IMR-90 (cell line): ENCODE data around the gene SUV39H1. TPM values are rescaled to one million over a fixed set of nuclear protein-coding genes. Genes with fewer than 3 reads are reported as not detected.

Source experiments
- ATAC-seq: fragments of 200-7000 bp; cut with Tn5 transposase; 2 replicates; pipeline ENCODE4 v1.9.1; 2020; ENCODE audit warnings: low read depth, mild to moderate bottlenecking, moderate library complexity
- BruUV-seq: library from RNA; stranded (reverse); fragments of 400-500 nt; replicated peaks from 2 replicates; lab custom pipeline; 2021; lab: Mats Ljungman, UMichigan
- CTCF ChIA-PET: fragments of 300-600 bp; formaldehyde crosslinking; extraction: SDS; loops from one replicate; lab custom pipeline; 2021; ENCODE audit warnings: antibody characterized with exemption; lab: Yijun Ruan, JAX
- POLR2A ChIA-PET: fragments of 300-600 bp; sonication (Branson Sonifier 250); formaldehyde crosslinking; loops from one replicate; lab custom pipeline; 2022; ENCODE audit warnings: antibody characterized with exemption; ENCODE audit not compliant: unreplicated experiment; lab: Charles Lee
- DNase-seq: peaks from one replicate; pipeline ENCODE4 v3.0.0; 2013
- H2AFZ ChIP-seq: replicated peaks from 2 replicates; pipeline ENCODE3; 2013; ENCODE audit warnings: low read length, mild to moderate bottlenecking; ENCODE audit not compliant: poor library complexity
- H2AK5ac ChIP-seq: 2 replicates; pipeline ENCODE4 v1.6.1; 2013; ENCODE audit warnings: low read depth, low read length, inconsistent platforms
- H2AK9ac ChIP-seq: replicated peaks from 2 replicates; pipeline ENCODE3; 2013; ENCODE audit warnings: mild to moderate bottlenecking, low read depth, low read length, moderate library complexity; ENCODE audit not compliant: poor library complexity
- H2BK120ac ChIP-seq: 2 replicates; pipeline ENCODE4 v1.6.1; 2013; ENCODE audit warnings: low read depth, low read length, inconsistent platforms
- H2BK15ac ChIP-seq: 3 replicates; pipeline ENCODE4 v1.6.1; 2013; ENCODE audit warnings: low read depth, low read length, inconsistent platforms
- H2BK20ac ChIP-seq: 2 replicates; pipeline ENCODE4 v1.6.1; 2013; ENCODE audit warnings: low read depth, mild to moderate bottlenecking, inconsistent platforms, low read length, moderate library complexity
- H2BK5ac ChIP-seq: 2 replicates; pipeline ENCODE4 v1.6.1; 2013; ENCODE audit warnings: mild to moderate bottlenecking, low read depth, low read length, inconsistent platforms; ENCODE audit not compliant: poor library complexity, severe bottlenecking
- H3K14ac ChIP-seq: replicated peaks from 2 replicates; pipeline ENCODE4 v1.6.1; 2013; ENCODE audit warnings: low read depth, low read length, inconsistent platforms
- H3K18ac ChIP-seq: 2 replicates; pipeline ENCODE4 v1.6.1; 2013; ENCODE audit warnings: low read depth, low read length, control low read depth
- H3K23ac ChIP-seq: 2 replicates; pipeline ENCODE4 v1.6.1; 2013; ENCODE audit warnings: low read depth, low read length, inconsistent platforms
- H3K27ac ChIP-seq: 2 replicates; pipeline ENCODE4 v1.5.1; 2013; ENCODE audit warnings: mild to moderate bottlenecking, control low read depth, low read length; ENCODE audit not compliant: insufficient read depth
- H3K27me3 ChIP-seq: 2 replicates; pipeline ENCODE4 v1.6.1; 2013; ENCODE audit warnings: low read length; ENCODE audit not compliant: control insufficient read depth, insufficient read depth
- H3K36me3 ChIP-seq: 2 replicates; pipeline ENCODE4 v1.6.1; 2013; ENCODE audit warnings: low read length, mixed read lengths; ENCODE audit not compliant: control insufficient read depth, insufficient read depth
- H3K4ac ChIP-seq: 2 replicates; pipeline ENCODE4 v1.6.1; 2013; ENCODE audit warnings: low read depth, low read length, inconsistent platforms
- H3K4me1 ChIP-seq: 2 replicates; pipeline ENCODE4 v1.6.1; 2013; ENCODE audit warnings: low read length, mixed read lengths; ENCODE audit not compliant: control insufficient read depth, insufficient read depth
- H3K4me2 ChIP-seq: 2 replicates; pipeline ENCODE4 v1.6.1; 2013; ENCODE audit warnings: low read depth, mild to moderate bottlenecking, control low read depth, low read length, moderate library complexity
- H3K4me3 ChIP-seq: 2 replicates; pipeline ENCODE4 v1.5.1; 2013; ENCODE audit warnings: low read depth, mild to moderate bottlenecking, control low read depth, low read length, moderate library complexity; ENCODE audit not compliant: insufficient read depth
- H3K56ac ChIP-seq: 2 replicates; pipeline ENCODE4 v1.6.1; 2013; ENCODE audit warnings: low read length, inconsistent platforms; ENCODE audit not compliant: insufficient read depth; ENCODE audit errors: extremely low read depth
- H3K79me1 ChIP-seq, 2 experiments: 2 replicates each; pipeline ENCODE4 v1.6.1; 2013; ENCODE audit warnings: low read length in 2 of 2, inconsistent platforms in 1 of 2, low read depth in 1 of 2
- H3K9ac ChIP-seq: 2 replicates; pipeline ENCODE4 v1.6.1; 2013; ENCODE audit warnings: low read depth, low read length, control low read depth
- H3K9me1 ChIP-seq: 2 replicates; pipeline ENCODE4 v1.6.1; 2013; ENCODE audit warnings: low read length, inconsistent platforms; ENCODE audit not compliant: insufficient read depth
- H3K9me3 ChIP-seq: 2 replicates; pipeline ENCODE4 v1.6.1; 2013; ENCODE audit warnings: low read length; ENCODE audit not compliant: control insufficient read depth, insufficient read depth
- H4K20me1 ChIP-seq: 2 replicates; pipeline ENCODE4 v1.6.1; 2013; ENCODE audit warnings: low read length, inconsistent platforms; ENCODE audit not compliant: insufficient read depth
- H4K5ac ChIP-seq: 2 replicates; pipeline ENCODE4 v1.6.1; 2013; ENCODE audit warnings: mild to moderate bottlenecking, low read depth, low read length, control low read depth
- H4K8ac ChIP-seq, 2 experiments: 2 replicates each; pipeline ENCODE4 v1.6.1; 2013; ENCODE audit warnings: low read depth in 2 of 2, low read length in 2 of 2, control low read depth in 1 of 2, inconsistent platforms in 1 of 2
- H4K91ac ChIP-seq: 2 replicates; pipeline ENCODE4 v1.6.1; 2013; ENCODE audit warnings: low read depth, low read length, inconsistent platforms; ENCODE audit not compliant: insufficient read depth
- CEBPB ChIP-seq: IDR thresholded peaks from 2 replicates; pipeline ENCODE4 v1.6.1; 2012; ENCODE audit warnings: low read depth, low read length, improper control_type of control experiment
- CHD1 ChIP-seq: IDR thresholded peaks from 2 replicates; pipeline ENCODE4 v1.6.1; 2012; ENCODE audit warnings: low read depth, low read length, improper control_type of control experiment
- CTCF ChIP-seq: conservative IDR thresholded peaks from 2 replicates; pipeline ENCODE4 v1.5.1; 2012; ENCODE audit warnings: mild to moderate bottlenecking, low read depth, low read length, improper control_type of control experiment
- ELK1 ChIP-seq: fragments of 150-350 bp; IDR thresholded peaks from 2 replicates; pipeline ENCODE4 v1.6.1; 2016; ENCODE audit warnings: low read depth, mild to moderate bottlenecking, low read length, moderate library complexity, borderline replicate concordance
- MAZ ChIP-seq: IDR thresholded peaks from 2 replicates; pipeline ENCODE4 v1.6.1; 2012; ENCODE audit warnings: low read depth, mild to moderate bottlenecking, low read length, improper control_type of control experiment, moderate library complexity, borderline replicate concordance
- MXI1 ChIP-seq: IDR thresholded peaks from 2 replicates; pipeline ENCODE4 v1.6.1; 2012; ENCODE audit warnings: low read depth, mild to moderate bottlenecking, low read length, moderate library complexity, borderline replicate concordance
- POLR2A ChIP-seq: IDR thresholded peaks from 2 replicates; pipeline ENCODE4 v1.6.1; 2012; ENCODE audit warnings: mild to moderate bottlenecking, low read depth, low read length
- RAD21 ChIP-seq: IDR thresholded peaks from 2 replicates; pipeline ENCODE4 v1.6.1; 2012; ENCODE audit warnings: low read length, improper control_type of control experiment
- RCOR1 ChIP-seq: IDR thresholded peaks from 2 replicates; pipeline ENCODE4 v1.6.1; 2012; ENCODE audit warnings: mild to moderate bottlenecking, low read length, improper control_type of control experiment; ENCODE audit not compliant: insufficient replicate concordance
- dilution Hi-C: fragments of 300-500 bp; cut with HindIII; formaldehyde crosslinking; loops from one replicate; pipeline ENCODE4 v1.14.3; 2018; ENCODE audit warnings: low sequenced_read_pairs; ENCODE audit not compliant: unreplicated experiment
- in situ Hi-C: fragments of 300-500 bp; cut with MboI; formaldehyde crosslinking; loops from 3 replicates; pipeline ENCODE4 v1.14.3; 2019; ENCODE audit warnings: low sequenced_read_pairs, inconsistent platforms, mixed read lengths
- intact Hi-C: fragments of 100-400 bp; cut with micrococcal nuclease; formaldehyde crosslinking; loops from 2 replicates; pipeline ENCODE4 v1.10.0; 2022
- polyA plus RNA-seq, 3 experiments: library from polyadenylated mRNA; depleted of rRNA; stranded (reverse); fragments of >200 nt; gene quantifications; 2 replicates each; pipeline ENCODE4 v1.2.3, GENCODE V29; 2012; ENCODE audit warnings: low replicate concordance in 1 of 3
- total RNA-seq: library from RNA; depleted of rRNA; stranded (reverse); fragments of >200 nt; gene quantifications from 2 replicates; pipeline ENCODE4 v1.2.3, GENCODE V29; 2012

SUV39H1 gene
- total and polyA plus RNA-seq, 2 of the 4 experiments (the other 2 are of a cell fraction) = 6.6 to 8.6 TPM

GRCh38 chrX:48728653-48729052, 32.1 kb downstream of the SUV39H1 start:
- Histone ChIP-seq H3K79me1 (no peaks in the 10 kb centered on the region), H3K23ac (no peak overlapping the region), H2BK120ac (no peak overlapping the region), H3K27me3 (peaks cover 6% of the 10 kb centered on the region), H2BK5ac (no peak overlapping the region), H3K9me1 (no peaks in the 10 kb centered on the region), H2BK15ac (no peak overlapping the region), H3K27ac (no peak overlapping the region), H3K56ac (no peak overlapping the region), H3K9me3 (0 out of 2 replicates have a peak, but pooled peaks cover 2% of the 10 kb centered on the region), H4K8ac (no peak overlapping the region), H4K20me1 (no peaks in the 10 kb centered on the region), H3K4me3 (no peak overlapping the region), H3K14ac (no peak overlapping the region), H2AK5ac (no peak overlapping the region), H3K4ac (no peak overlapping the region), H4K5ac (no peak overlapping the region), H2AFZ (no peak overlapping the region), H3K4me2 (no peak overlapping the region), H3K18ac (no peak overlapping the region), H2AK9ac (no peak overlapping the region), H3K36me3 (no peaks in the 10 kb centered on the region), H2BK20ac (no peak overlapping the region), H3K9ac (no peak overlapping the region), H3K4me1 (no peaks in the 10 kb centered on the region), H4K91ac (no peak overlapping the region)
- no peak for ATAC-seq
- BruUV-seq = no TSS peak
- no peak for DNase-seq
- ChIA-PET POLR2A (no interaction called here), CTCF (no interaction called here)
- in situ Hi-C loops (no loop called here), intact Hi-C loops (no loop called here), dilution Hi-C loops (no loop called here)
- TF ChIP-seq RCOR1 = no peak
- no peak for TF ChIP-seq CEBPB
- TF ChIP-seq MXI1 = no peak
- no peak for TF ChIP-seq CHD1
- TF ChIP-seq ELK1 = no peak
- TF ChIP-seq RAD21 = no peak
- no peak for TF ChIP-seq CTCF
- TF ChIP-seq POLR2A = no peak
- TF ChIP-seq MAZ = no peak
